ENCODE data around the gene RABL2B. TPM values are rescaled to one million over a fixed set of nuclear protein-coding genes. Genes with fewer than 3 reads are reported as not detected.
"Not testable (repeated sequence)": the region's sequence is repeated elsewhere in the genome, so short reads cannot be mapped to it uniquely, and the experiment has no call there.

RABL2B gene
- 10 to 100 TPM; 15.7 to 26.1 TPM for total RNA-seq

DNA sequence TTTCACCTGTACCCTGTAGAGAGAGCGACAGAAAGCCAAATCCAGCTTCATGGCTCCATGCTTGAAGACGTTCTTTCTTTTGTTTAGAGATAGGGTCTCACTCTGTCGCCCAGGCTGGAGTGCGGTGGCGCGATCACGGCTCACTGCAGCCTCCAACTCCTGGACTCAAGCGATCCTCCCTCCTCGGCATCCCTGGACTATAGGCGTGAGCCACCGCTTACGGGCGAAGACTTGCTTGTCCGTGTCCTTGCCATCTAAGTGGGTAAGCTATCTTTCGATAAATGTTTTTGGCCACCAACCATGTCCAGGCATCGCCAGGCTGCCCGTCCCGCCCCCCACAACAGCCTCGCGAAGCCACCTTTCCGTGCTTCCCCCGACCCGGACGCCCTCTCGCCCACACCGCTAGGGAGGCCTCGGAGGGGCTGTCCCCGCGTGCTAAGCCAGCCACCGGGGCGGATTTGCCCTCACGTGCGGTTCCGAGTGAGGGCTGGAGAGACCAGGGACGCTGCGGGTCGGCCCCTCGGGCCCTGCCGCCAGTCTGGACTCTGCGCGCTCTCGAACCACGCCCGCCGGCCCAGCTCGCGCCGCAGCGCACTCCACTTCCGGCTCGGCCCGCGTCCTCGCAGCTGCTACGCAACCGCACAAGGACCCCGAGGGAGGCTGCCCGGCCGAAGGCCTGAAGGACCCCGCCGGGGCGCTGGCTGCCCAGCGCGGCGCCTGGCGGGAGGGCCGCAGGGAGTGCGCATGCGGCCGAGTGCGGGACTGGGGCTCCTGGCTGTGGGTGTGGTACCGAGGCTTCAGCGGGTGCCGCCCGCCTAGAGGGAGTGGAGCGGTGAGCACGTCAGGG lies at the start of gene RABL2B:
Gene RABL2B, minus strand, starts transcription at position 604 of the 847 bp plus-strand sequence. CDS start 1,342 bp downstream, outside the sequence.
- Mint-ChIP-seq H3K27ac (peak within 1 kb of the TSS; percentile 66 to 78), H3K4me3 (peak within 1 kb of the TSS; percentile 95), H3K4me1 (ENCODE audit: low read depth in 2 of 2) (peaks cover 25 to 26% of the 10 kb centered on the region in 2 donors)
- peak; percentile 92 to 96 for ATAC-seq
- peak; percentile 93 for DNase-seq (ENCODE audit: low spot score)
- not testable (repeated sequence) for H3K9me3 Mint-ChIP-seq, H3K27me3 Mint-ChIP-seq, H3K36me3 Mint-ChIP-seq

DNA sequence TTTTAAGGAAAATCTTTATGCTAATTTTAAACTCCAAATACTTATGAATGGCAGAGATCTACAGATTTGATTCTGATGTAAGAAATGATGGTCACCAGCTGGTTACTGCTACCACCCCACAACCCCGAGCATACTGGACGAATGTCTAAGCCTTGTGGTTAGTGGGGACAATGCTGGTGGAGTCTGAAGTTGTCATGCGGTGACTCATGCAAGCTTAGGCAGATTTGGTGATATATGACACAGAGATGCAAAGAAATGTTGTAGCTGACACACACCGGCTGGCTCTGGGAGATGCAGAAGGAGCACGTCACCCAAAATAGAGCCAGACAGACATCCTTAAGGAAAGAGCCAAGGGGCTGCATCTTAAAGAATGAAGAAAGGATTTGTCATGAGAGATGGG lies 3.5 kb upstream of the RABL2B start:
- not testable (repeated sequence) for H3K9me3 Mint-ChIP-seq; DNase-seq (ENCODE audit: low spot score); H3K27ac Mint-ChIP-seq; H3K4me3 Mint-ChIP-seq; H3K27me3 Mint-ChIP-seq; ATAC-seq; H3K36me3 Mint-ChIP-seq
- H3K4me1 Mint-ChIP-seq (ENCODE audit: low read depth in 2 of 2): peaks cover 12 to 13% of the 10 kb centered on the region in 2 donors

DNA sequence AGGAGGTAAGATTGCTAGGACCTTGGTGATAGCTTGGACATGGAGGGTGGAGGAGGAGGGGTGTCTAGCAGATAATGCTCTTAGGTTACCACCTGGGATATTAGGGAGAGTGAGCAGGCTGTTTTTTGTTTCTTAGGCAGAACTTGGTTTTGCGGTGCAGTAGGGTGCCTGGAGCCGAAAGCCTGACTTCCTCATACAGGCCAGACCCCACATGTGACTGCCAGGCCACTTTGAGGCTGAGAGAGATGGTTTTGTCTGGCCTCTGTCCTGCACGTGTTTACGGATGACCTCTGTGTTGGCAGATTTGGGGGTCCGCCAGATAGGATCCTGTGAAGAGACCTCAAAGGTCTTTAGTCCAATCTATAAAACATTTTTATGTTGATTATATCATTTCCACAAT lies 1.9 kb upstream of the RABL2B start:
- not testable (repeated sequence) for H3K27ac Mint-ChIP-seq; H3K36me3 Mint-ChIP-seq; DNase-seq (ENCODE audit: low spot score); ATAC-seq; H3K27me3 Mint-ChIP-seq; H3K9me3 Mint-ChIP-seq; H3K4me3 Mint-ChIP-seq
- peaks cover 18 to 20% of the 10 kb centered on the region in 2 donors for H3K4me1 Mint-ChIP-seq (ENCODE audit: low read depth in 2 of 2)

DNA sequence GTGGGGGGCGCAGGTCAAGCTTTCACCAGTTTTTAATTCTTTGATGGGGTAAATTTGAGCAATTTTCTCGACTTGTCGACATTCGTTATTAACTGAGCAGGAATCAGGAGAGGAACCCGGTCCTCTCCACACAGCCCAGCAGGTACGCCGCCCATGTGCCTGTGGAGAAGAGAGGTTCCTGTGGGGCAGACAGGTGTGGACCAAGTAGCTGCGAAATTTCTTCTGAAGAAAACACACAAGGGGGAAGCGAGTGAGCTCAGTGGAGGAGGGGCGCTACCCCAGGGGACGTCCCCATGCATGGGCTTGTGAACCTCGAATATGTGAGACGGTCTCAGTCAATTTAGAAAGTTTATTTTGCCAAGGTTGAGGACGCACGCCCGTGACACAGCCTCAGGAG lies 442 bp upstream of the RABL2B start:
- Mint-ChIP-seq H3K4me3 (peak overlapping the region; percentile 85), H3K4me1 (ENCODE audit: low read depth in 2 of 2) (peaks cover 25 to 26% of the 10 kb centered on the region in 2 donors), H3K27ac (peak overlapping the region; percentile 66 to 78)
- not testable (repeated sequence) for DNase-seq (ENCODE audit: low spot score); H3K36me3 Mint-ChIP-seq; H3K9me3 Mint-ChIP-seq; H3K27me3 Mint-ChIP-seq
- ATAC-seq: peak in 1 of 2 donors; percentile 17

DNA sequence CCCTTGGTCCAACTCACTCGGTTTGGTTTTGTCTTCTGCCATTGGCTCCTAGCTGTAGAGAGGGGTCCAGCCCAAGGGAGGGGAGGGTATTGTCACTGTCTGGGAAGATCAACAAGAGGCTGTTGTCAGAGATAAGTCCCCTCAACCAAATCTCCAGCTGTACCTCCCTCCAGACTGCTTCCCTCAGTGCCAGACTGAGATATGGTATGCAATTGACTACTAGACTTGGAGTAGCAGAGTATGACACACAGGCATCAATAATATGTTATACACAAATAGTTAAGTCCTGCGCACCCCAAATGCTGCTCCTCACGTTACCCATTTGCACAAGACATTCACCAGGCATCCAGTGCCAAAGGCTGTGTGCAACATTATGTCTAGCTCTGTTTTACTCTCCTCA lies 1.2 kb downstream of the RABL2B start:
- peak overlapping the region; percentile 95 for H3K4me3 Mint-ChIP-seq
- not testable (repeated sequence) for DNase-seq (ENCODE audit: low spot score); ATAC-seq; H3K9me3 Mint-ChIP-seq; H3K27me3 Mint-ChIP-seq; H3K36me3 Mint-ChIP-seq
- peaks cover 26 to 30% of the 10 kb centered on the region in 2 donors for H3K4me1 Mint-ChIP-seq (ENCODE audit: low read depth in 2 of 2)
- H3K27ac Mint-ChIP-seq: peak overlapping the region in 1 of 2 donors; percentile 60

DNA sequence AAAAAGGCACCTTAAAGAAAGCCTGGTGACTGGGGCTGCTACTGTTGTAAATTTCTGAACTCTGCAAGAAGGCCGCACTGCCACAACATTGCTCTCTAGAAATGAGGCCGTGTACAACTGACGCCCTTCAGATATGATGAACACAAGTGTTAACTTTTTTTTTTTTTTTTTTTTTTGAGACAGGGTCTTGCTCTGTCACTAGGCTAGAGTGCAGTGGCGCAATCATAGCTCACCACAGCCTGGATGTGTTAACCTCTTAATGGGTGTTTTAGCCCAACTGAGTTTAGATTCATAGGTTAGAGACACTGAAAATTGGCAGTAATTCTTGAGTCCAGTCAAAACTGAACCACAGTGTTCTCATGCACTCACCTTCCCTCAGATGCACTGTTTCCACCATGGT lies 3.2 kb downstream of the RABL2B start:
- peak; percentile 85 for DNase-seq (ENCODE audit: low spot score)
- peak; percentile 72 for ATAC-seq
- peak overlapping the region; percentile 73 to 74 for H3K27ac Mint-ChIP-seq
- not testable (repeated sequence) for H3K27me3 Mint-ChIP-seq, H3K36me3 Mint-ChIP-seq, H3K9me3 Mint-ChIP-seq
- H3K4me1 Mint-ChIP-seq (ENCODE audit: low read depth in 2 of 2): peaks cover 25 to 30% of the 10 kb centered on the region in 2 donors
- H3K4me3 Mint-ChIP-seq: peak overlapping the region; percentile 81

DNA sequence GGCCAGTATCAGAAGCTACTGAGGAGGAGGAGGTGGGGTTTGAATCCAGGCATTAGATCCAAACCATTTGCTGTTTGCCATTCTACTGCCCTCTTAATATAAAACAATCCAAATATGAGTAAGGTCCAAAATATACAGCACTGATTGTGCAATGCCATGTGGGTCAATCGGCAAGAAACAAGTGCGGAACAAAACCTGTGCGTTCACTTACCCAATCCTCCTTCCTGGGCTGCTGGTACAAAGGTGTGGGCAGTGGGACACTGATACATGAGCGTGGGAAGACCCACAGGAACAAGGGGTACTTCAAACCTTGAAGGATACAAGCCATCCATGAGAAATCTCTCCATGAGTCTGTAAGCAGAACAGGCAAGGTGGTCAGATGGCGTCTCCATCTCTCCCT lies 5.8 kb downstream of the RABL2B start:
- not testable (repeated sequence) for ATAC-seq, H3K27ac Mint-ChIP-seq

DNA sequence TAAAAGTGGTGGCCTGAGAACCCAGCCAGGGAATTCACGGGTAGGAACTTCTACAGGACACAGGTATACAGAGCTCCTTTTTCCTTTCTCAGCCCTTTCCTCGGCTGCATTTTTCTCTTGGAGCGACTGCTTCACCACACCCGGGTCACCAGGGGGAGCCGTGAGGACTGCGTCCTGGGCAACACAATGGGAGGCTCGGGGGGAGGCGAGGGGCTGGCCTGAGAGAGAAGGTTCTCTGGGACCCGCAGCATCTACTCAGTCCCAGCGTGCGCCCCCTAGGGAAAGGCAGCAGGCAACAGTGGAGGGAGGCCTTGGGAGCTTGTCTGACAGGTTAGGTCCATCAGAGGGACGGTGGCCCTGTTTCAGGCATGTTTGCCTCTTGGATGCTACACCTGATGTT lies 8.3 kb downstream of the RABL2B start:
- not testable (repeated sequence) for H3K36me3 Mint-ChIP-seq; H3K4me3 Mint-ChIP-seq; H3K27me3 Mint-ChIP-seq; H3K9me3 Mint-ChIP-seq; DNase-seq (ENCODE audit: low spot score); H3K27ac Mint-ChIP-seq; ATAC-seq
- peaks cover 4 to 11% of the 10 kb centered on the region in 2 donors for H3K4me1 Mint-ChIP-seq (ENCODE audit: low read depth in 2 of 2)

More for the DNA sequence above, 5.8 kb downstream of the RABL2B start:
- not testable (repeated sequence) for H3K9me3 Mint-ChIP-seq; H3K27me3 Mint-ChIP-seq; H3K4me3 Mint-ChIP-seq; DNase-seq (ENCODE audit: low spot score); H3K36me3 Mint-ChIP-seq
- H3K4me1 Mint-ChIP-seq (ENCODE audit: low read depth in 2 of 2): peaks cover 20 to 24% of the 10 kb centered on the region in 2 donors

DNA sequence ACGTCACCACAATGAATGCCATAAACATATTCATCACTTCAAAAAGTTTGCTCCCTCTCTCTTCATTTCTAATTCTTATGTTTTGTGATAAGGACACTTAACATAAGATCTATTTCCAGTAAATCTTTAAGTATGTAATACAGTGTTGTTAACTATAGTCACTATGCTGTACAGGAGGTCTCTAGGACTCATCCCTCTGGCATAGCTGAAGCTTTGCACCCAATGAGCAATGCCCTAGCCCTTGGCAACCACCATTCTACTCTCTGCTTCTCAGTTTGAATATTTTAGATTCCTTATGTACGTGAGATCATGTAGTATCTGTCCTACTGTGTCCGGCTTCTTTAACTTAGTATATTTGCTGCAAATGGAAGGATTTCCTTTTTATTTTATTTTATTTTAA lies 19.1 kb downstream of the RABL2B start:
- H3K9me3 Mint-ChIP-seq; H3K27ac Mint-ChIP-seq; H3K36me3 Mint-ChIP-seq; DNase-seq (ENCODE audit: low spot score); ATAC-seq; H3K4me1 Mint-ChIP-seq (ENCODE audit: low read depth in 2 of 2); H3K27me3 Mint-ChIP-seq; H3K4me3 Mint-ChIP-seq: not testable (repeated sequence)

DNA sequence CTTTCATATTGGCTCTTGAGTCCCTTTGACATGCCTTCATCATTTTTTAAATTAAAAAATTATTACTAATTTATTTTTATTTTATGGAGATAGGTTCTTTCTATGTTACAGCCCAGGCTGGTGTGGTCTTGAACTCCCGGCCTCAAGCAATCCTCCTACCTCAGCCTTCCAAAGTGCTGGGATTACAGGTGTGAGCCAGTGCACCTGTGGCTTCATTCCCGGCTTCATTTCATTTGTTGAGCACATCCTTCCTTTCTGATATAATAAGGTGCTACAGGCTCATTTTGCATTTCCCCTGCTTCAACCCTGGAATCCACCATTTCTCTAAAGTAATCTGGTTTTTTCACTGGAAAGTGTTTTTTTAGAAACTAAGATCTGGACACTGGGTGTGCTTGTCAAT lies 21.6 kb downstream of the RABL2B start:
- not testable (repeated sequence) for H3K4me1 Mint-ChIP-seq (ENCODE audit: low read depth in 2 of 2); H3K36me3 Mint-ChIP-seq; H3K27ac Mint-ChIP-seq; H3K4me3 Mint-ChIP-seq; ATAC-seq; H3K27me3 Mint-ChIP-seq; H3K9me3 Mint-ChIP-seq; DNase-seq (ENCODE audit: low spot score)

DNA sequence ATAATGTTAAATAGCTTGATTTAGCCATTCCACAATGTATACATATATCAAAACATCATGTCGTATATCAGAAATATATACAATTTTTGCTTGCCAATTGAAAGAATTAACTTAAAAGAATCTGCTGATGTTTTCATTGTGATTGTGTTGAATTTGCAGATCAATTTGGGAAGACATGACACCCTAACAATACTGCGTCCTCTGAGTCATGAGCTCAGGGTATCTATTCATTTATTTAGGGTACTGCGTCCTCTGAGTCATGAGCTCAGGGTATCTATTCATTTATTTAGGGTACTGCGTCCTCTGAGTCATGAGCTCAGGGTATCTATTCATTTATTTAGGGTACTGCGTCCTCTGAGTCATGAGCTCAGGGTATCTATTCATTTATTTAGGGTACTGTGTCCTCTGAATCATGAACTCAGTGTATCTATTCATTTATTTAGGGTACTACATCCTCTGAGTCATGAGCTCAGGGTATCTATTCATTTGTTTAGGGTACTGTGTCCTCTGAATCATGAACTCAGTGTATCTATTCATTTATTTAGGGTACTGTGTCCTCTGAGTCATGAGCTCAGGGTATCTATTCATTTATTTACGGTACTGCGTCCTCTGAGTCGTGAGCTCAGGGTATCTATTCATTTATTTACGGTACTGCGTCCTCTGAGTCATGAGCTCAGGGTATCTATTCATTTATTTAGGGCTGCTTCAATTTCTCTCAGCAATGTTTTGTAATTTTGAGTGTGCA lies 23.7 kb downstream of the RABL2B start:
- not testable (repeated sequence) for H3K27me3 Mint-ChIP-seq; H3K4me1 Mint-ChIP-seq (ENCODE audit: low read depth in 2 of 2); DNase-seq (ENCODE audit: low spot score); H3K36me3 Mint-ChIP-seq; H3K4me3 Mint-ChIP-seq; H3K9me3 Mint-ChIP-seq; H3K27ac Mint-ChIP-seq; ATAC-seq

DNA sequence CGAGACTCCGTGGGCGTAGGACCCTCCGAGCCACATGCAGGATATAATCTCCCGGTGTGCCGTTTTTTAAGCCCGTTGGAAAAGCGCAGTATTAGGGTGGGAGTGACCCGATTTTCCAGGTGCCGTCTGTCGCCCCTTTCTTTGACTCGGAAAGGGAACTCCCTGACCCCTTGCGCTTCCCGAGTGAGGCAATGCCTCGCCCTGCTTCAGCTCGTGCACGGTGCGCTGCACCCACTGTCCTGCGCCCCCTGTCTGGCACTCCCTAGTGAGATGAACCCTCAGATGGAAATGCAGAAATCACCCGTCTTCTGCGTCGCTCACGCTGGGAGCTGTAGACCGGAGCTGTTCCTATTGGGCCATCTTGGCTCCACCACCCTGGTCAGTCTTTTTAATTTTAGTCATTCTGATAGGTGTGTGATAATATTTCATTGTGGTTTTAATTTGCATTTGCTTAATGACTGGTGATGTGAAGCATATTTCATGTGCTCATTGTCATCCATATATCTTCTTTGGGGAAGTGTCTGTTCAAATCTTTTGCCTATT lies 26.4 kb downstream of the RABL2B start:
- H3K4me1 Mint-ChIP-seq (ENCODE audit: low read depth in 2 of 2); DNase-seq (ENCODE audit: low spot score); H3K27me3 Mint-ChIP-seq; H3K36me3 Mint-ChIP-seq; H3K9me3 Mint-ChIP-seq: not testable (repeated sequence)
- ATAC-seq: peak in 1 of 2 donors; percentile 52
- H3K4me3 Mint-ChIP-seq: peak overlapping the region; percentile 93
- H3K27ac Mint-ChIP-seq: peak overlapping the region; percentile 19 to 47

DNA sequence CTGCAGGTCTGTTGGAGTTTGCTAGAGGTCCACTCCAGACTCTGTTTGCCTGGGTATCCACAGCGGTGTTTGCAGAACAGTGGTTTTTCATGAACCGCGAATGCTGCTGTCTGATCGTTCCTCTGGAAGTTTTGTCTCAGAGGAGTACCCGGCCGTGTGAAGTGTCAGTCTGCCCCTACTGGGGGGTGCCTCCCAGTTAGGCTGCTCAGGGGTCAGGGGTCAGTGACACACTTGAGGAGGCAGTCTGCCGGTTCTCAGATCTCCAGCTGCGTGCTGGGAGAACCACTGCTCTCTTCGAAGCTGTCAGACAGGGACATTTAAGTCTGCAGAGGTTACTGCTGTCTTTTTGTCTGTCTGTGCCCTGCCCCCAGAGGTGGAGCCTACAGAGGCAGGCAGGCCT lies 27.0 kb downstream of the RABL2B start:
- not testable (repeated sequence) for H3K9me3 Mint-ChIP-seq; H3K27ac Mint-ChIP-seq; H3K4me1 Mint-ChIP-seq (ENCODE audit: low read depth in 2 of 2); H3K27me3 Mint-ChIP-seq; DNase-seq (ENCODE audit: low spot score); H3K36me3 Mint-ChIP-seq; ATAC-seq
- peak overlapping the region; percentile 93 for H3K4me3 Mint-ChIP-seq

DNA sequence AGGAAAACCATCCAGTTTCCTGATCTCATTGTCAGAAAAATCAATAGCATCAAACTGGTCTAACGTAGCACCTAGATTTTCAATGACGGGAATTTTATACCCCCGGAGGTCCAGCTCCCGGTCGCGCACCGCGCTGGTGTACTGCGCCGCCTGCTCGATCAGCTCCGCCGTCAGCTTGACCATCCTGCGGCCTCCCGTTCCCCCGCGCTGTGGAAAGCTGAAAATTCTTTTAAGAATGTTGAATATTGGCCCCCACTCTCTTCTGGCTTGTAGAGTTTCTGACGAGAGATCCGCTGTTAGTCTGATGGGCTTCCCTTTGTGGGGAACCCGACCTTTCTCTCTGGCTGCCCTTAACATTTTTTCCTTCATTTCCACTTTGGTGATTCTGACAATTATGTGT lies 28.2 kb downstream of the RABL2B start:
- not testable (repeated sequence) for DNase-seq (ENCODE audit: low spot score); H3K36me3 Mint-ChIP-seq; H3K27ac Mint-ChIP-seq; H3K4me1 Mint-ChIP-seq (ENCODE audit: low read depth in 2 of 2); H3K4me3 Mint-ChIP-seq; H3K9me3 Mint-ChIP-seq; ATAC-seq; H3K27me3 Mint-ChIP-seq

Data from natural killer cell treated with Interleukin-12 subunit alpha and Interleukin-12 subunit beta and Interleukin-15 and Interleukin-18, amount 100 ng/mL, for 72 hours (primary cell).